HG03280 (cell line): ENCODE results near the gene ANKRD18B.
"Not testable (repeated sequence)": the region's sequence is repeated elsewhere in the genome, so short reads cannot be mapped to it uniquely, and the experiment has no call there.

Experiments used
- ATAC-seq: cut with Tn5 transposase; IDR thresholded peaks from one replicate; pipeline ENCODE4 v1.9.1; 2021; ENCODE audit warnings: mild to moderate bottlenecking, moderate library complexity; ENCODE audit not compliant: unreplicated experiment

Gene ANKRD18B

DNA sequence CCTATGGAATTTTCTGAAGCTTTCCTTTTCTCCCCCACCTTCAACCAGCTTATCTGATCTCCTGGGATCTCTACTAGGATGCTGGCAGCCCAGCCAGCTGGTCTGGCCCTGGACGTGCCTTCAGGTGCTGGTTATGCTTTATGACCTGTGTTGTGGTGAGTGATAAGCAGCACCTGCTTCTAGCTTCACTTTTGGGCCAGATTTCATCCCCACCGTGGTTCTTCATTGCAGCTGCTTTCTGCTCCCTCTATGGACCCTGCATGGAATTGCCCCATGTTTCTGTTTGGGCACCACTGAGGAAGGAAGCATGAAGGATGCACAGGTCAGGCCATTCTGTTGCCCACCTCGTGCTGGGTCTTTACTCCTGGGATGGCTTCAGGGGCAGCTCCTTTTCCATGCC, 80.2 kb downstream of the ANKRD18B start:
- not testable (repeated sequence) for ATAC-seq

DNA sequence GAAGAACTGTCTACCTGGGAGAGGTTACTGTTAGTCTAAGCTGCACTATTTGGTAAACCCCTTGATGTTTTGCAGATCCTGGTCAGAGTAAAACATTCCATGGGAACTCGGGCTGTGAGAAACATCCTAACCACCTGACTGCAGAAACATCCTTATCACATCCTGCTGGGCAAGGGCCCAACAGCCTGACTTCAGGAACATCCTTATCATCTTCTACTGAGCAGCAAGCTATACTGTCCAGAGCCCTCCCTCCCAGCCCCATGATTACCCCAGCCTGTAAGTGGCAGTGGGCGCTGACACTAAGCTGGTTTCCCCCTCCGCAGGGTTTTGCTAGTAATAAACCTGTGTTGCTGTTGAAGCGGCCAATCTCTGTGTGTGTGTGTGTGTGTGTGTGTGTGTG, 80.9 kb downstream of the ANKRD18B start:
- ATAC-seq = not testable (repeated sequence)

DNA sequence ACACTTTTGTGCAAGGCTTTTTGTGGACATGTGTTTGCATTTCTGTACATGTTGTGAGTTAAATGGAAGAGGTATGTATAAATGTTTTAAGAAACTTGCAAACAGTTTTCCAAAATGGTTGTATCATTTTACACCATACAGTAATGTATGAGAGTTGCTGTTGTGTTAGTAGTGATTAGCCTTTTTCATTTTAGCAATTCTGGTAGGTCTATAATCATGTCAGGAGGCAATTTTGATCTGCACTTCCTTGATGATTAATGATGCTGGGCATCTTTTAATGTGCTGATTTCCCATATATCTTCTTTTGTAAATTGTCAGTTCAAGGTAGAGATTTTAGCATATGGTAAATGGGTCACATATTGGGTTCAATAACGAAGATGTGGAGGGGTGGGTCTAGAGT, 87.3 kb downstream of the ANKRD18B start:
- ATAC-seq = no peak

GRCh38 chr9:33612410-33612809, 88.4 kb downstream of the ANKRD18B start:
- not testable (repeated sequence) for ATAC-seq

DNA sequence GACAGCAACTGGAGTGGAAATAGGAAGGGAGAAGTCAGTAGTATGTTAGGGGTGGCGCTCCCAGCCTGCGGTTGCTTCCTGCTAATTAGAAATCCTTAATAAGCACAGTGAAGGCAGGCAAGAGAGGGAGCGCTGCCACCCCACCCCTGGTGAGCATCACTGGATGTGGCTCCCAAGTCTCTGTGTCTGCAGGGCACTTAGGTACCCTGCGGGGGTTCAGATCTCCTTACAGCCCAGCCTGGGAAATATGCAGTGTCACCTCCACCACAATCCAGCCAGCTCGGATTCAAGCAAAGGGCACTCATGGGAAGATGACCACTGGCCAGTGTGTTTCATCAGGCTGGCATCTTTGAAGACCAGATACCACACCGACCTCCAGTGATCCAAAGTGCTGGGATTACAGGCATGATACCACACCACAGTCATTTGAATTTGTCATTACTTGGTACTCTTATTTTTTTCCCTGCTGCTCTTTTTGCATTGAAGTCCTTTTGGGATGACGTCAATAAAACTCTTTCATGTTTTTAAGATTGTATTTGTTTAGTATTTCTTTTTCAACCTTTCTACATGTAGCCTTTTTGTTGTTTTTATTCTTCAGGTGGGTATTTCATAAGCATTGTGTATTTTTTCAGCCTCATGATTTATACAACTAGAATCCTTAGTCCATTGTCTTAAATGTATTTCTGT, 90.1 kb downstream of the ANKRD18B start:
- ATAC-seq = no peak

- ATAC-seq = not testable (repeated sequence)
These were observed 94.3 kb downstream of the ANKRD18B start for GRCh38 chr9:33618370-33618769.

DNA sequence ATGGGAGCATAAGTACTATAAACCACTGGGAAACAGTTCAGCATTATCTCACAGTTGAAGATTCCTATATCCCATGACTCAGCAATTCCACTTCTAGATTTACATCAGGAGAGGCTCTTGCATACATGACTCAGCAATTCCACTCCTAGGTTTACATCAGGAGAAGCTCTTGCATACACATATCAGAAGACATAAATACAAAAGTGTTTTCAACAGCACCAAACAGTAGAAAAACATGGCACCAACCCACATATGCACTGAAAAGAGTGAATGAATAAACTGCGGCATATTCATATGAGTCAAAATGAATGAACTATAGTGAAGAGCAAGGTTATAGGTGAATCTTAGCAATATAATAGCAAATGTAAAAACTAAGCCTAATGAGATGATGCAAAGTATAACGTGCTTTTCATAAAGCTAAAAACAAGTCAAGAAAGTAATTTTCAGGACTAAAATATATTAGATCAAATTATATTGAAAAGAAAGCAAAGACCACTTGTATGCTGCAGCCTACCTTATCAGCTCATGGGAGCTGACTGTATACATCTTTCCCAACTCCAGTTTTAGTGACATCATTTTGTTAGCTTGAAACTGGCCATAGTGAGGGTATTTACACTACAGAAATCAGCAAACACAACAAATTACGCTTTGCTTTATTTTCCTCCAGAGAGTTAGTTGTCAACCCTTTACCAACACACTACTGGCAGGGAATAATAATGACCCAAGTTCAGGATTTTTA, 95.8 kb downstream of the ANKRD18B start:
- ATAC-seq = no peak

DNA sequence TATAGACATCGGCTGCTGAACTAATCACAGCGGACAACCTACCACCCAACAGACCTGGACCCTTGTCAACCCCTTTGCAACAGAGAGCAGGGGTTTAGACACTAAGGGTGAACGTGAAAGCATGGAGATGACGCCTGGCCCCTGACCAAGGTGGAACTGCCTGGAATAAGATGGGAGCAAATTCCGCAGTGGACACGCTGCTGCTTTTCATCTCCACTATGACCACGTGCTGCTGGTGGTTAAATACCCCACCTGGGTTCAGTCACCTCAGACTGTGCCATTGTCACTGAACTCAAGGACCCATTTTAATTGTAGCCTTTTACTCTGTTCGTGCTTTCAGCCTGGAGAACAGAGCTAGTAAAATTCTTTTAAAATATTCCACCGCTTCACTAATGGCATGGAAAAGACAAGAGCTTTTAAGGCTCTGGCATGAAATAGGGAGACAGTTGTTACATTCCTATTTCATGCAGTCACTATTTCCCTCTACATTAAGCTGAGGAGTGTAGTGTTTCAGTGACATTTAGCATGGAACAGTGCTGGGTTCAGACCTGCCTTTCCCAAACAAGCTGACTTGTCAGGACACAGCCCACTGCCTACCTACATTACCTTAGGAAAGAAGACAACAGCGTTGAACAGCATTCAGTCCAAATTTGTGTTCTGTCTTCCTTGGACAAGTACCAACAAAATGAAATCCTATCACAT, 96.8 kb downstream of the ANKRD18B start:
- no peak for ATAC-seq
